HG02571 (cell line): ENCODE results near the gene SCNN1A.

ENCODE experiments used
- ATAC-seq: cut with Tn5 transposase; IDR thresholded peaks from one replicate; pipeline ENCODE4 v1.9.1; 2021; ENCODE audit warnings: mild to moderate bottlenecking, moderate library complexity; ENCODE audit not compliant: unreplicated experiment

Gene SCNN1A

GRCh38 chr12:6384499-6385436 is 9.4 kb upstream of the SCNN1A start:
- ATAC-seq = no peak

GRCh38 chr12:6383572-6384498 is 8.5 kb upstream of the SCNN1A start, which contains the start of gene LTBR:
Gene LTBR (plus strand): TSS chr12:6384162. CDS start chr12:6384359, 197 bp downstream.
- no peak for ATAC-seq

GRCh38 chr12:6382982-6383381 is 7.6 kb upstream of the SCNN1A start:
- ATAC-seq = no peak

- no peak for ATAC-seq
These were observed 7.0 kb upstream of the SCNN1A start for GRCh38 chr12:6382371-6382770.

GRCh38 chr12:6380141-6381121 is 5.1 kb upstream of the SCNN1A start:
- no peak for ATAC-seq

- ATAC-seq = no peak
These were observed 3.5 kb upstream of the SCNN1A start for GRCh38 chr12:6378709-6379472.

- ATAC-seq = no peak
These were observed 2.3 kb upstream of the SCNN1A start for GRCh38 chr12:6377667-6377994.

- no peak for ATAC-seq
These were observed 1.7 kb upstream of the SCNN1A start for GRCh38 chr12:6376870-6377666.

GRCh38 chr12:6376079-6376869 is 911 bp upstream of the SCNN1A start:
- ATAC-seq = no peak

- no peak for ATAC-seq
These were observed 590 bp downstream of the SCNN1A start for GRCh38 chr12:6374786-6375160.

- ATAC-seq = no peak
These were observed 1.2 kb downstream of the SCNN1A start for GRCh38 chr12:6374028-6374785.

GRCh38 chr12:6373022-6373787 is 2.2 kb downstream of the SCNN1A start:
- no peak for ATAC-seq

- ATAC-seq = no peak
These were observed 2.9 kb downstream of the SCNN1A start for GRCh38 chr12:6372403-6373003.

- no peak for ATAC-seq
These were observed 4.2 kb downstream of the SCNN1A start for GRCh38 chr12:6370994-6371754.

- no peak for ATAC-seq
These were observed 4.8 kb downstream of the SCNN1A start for GRCh38 chr12:6370576-6370935.
